Gastroesophageal sphincter (tissue), 3 donors: Measurements from ENCODE around the gene ICA1L.

Experiments used
- POLR2A ChIP-seq, 2 donors: fragments of 450-650 bp; IDR thresholded peaks; one replicate each; pipeline ENCODE4 v1.6.1; 2017; ENCODE audit warnings: antibody characterized with exemption in 2 of 2, mild to moderate bottlenecking in 2 of 2, moderate library complexity in 1 of 2
- TF ChIP-seq, protein P1 (sequence below), 4 experiments: fragments of 200-600 bp in 2 of 4; fragments of 450-650 bp in 2 of 4; sonication (generic) in 1 of 4; IDR thresholded peaks; one replicate each; pipeline ENCODE4 v1.5.1; 2017 to 2019; ENCODE audit warnings: antibody characterized with exemption in 4 of 4, mild to moderate bottlenecking in 2 of 4, moderate library complexity in 2 of 4

DNA sequence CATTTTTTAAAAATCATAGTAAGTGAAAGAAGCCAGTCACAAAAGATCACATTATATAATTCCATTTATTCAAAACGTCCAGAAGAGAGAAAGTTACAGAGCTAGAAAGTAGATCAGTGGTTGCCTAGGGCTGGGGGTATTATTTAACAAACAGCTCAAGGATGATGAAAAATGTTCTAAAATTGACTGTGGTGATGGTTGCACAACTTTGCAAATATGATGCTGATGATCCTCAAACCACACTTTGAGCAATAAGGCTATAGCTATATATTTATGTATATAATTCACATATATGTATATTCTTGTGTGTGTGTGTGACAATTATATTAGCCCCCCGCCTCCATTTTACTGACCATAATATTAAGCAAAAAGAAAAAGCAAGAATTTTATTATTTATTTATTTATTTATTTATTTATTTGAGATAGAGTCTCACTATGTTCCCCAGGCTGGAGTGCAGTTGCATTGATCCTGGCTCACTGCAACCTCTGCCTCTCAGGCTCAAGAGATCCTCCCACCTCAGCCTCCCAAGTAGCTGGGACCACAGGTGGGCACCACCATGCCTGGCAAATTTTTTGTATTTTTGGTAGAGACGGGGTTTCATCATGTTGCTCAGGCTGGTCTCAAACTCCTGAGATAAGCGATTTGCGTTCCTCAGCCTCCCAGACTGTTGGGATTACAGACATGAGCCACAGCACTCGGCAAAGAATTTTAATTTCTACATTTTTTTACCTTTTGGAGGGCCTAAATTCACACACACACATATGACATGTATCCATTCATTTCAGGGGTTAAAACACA lies 38.0 kb upstream of the ICA1L start:
- TF ChIP-seq POLR2A (IDR thresholded peaks at IDR 0.05): no peak
- TF ChIP-seq, protein P1, sequence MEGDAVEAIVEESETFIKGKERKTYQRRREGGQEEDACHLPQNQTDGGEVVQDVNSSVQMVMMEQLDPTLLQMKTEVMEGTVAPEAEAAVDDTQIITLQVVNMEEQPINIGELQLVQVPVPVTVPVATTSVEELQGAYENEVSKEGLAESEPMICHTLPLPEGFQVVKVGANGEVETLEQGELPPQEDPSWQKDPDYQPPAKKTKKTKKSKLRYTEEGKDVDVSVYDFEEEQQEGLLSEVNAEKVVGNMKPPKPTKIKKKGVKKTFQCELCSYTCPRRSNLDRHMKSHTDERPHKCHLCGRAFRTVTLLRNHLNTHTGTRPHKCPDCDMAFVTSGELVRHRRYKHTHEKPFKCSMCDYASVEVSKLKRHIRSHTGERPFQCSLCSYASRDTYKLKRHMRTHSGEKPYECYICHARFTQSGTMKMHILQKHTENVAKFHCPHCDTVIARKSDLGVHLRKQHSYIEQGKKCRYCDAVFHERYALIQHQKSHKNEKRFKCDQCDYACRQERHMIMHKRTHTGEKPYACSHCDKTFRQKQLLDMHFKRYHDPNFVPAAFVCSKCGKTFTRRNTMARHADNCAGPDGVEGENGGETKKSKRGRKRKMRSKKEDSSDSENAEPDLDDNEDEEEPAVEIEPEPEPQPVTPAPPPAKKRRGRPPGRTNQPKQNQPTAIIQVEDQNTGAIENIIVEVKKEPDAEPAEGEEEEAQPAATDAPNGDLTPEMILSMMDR (IDR thresholded peaks at IDR 0.05): no peak
